Smooth muscle cell (in vitro differentiated cells): ENCODE results near the gene CACNA1D. TPM values are rescaled to one million over a fixed set of nuclear protein-coding genes. Genes with fewer than 3 reads are reported as not detected.

ENCODE experiments used
- DNase-seq: peaks from one replicate; lab custom pipeline; 2025; ENCODE audit not compliant: unreplicated experiment; lab: John Stamatoyannopoulos, UW
- H2AFZ ChIP-seq: fragments of 200-600 bp; sonication (generic); 2 replicates; pipeline ENCODE4 v1.6.0; 2016; ENCODE audit warnings: antibody characterized with exemption, low read depth, mild to moderate bottlenecking
- H3F3A ChIP-seq: fragments of 200-600 bp; sonication (generic); 2 replicates; pipeline ENCODE4 v1.6.0; 2017; ENCODE audit warnings: antibody characterized with exemption, low read depth
- H3K27ac ChIP-seq: fragments of 200-600 bp; sonication (generic); 2 replicates; pipeline ENCODE4 v1.5.1; 2016; ENCODE audit warnings: low read depth, mild to moderate bottlenecking
- H3K27me3 ChIP-seq: fragments of 200-600 bp; sonication (generic); 2 replicates; pipeline ENCODE4 v1.6.1; 2016; ENCODE audit warnings: low read depth, mild to moderate bottlenecking
- H3K36me3 ChIP-seq: fragments of 200-600 bp; sonication (generic); 2 replicates; pipeline ENCODE4 v1.5.1; 2016; ENCODE audit warnings: low read depth
- H3K4me1 ChIP-seq: fragments of 200-600 bp; sonication (generic); 2 replicates; pipeline ENCODE4 v1.5.1; 2016; ENCODE audit warnings: low read depth
- H3K4me2 ChIP-seq: fragments of 200-600 bp; sonication (generic); 2 replicates; pipeline ENCODE4 v1.6.0; 2016; ENCODE audit warnings: mild to moderate bottlenecking
- H3K4me3 ChIP-seq: fragments of 200-600 bp; sonication (generic); 2 replicates; pipeline ENCODE4 v1.5.1; 2016; ENCODE audit warnings: mild to moderate bottlenecking
- H3K79me2 ChIP-seq: fragments of 200-600 bp; sonication (generic); 2 replicates; pipeline ENCODE4 v1.6.0; 2016; ENCODE audit warnings: low read depth, mild to moderate bottlenecking
- H3K9ac ChIP-seq: fragments of 200-600 bp; sonication (generic); 2 replicates; pipeline ENCODE4 v1.6.0; 2016; ENCODE audit warnings: low read depth
- H3K9me3 ChIP-seq: fragments of 200-600 bp; sonication (generic); replicated peaks from 2 replicates; pipeline ENCODE4 v1.5.1; 2016; ENCODE audit warnings: low read depth
- H4K20me1 ChIP-seq: fragments of 200-600 bp; sonication (generic); 2 replicates; pipeline ENCODE4 v1.6.0; 2016; ENCODE audit warnings: low read depth
- WGBS: methylation state at CpG from one replicate; pipeline ENCODE4 v1.1.7; 2016; ENCODE audit warnings: low lambda C conversion rate; 5-methylcytosine and 5-hydroxymethylcytosine counted together
- polyA plus RNA-seq: library from polyadenylated mRNA; unstranded; fragments of >200 nt; fragmentation: Nextera tagmentation; extraction: Ambion mirVana; gene quantifications from 2 replicates; pipeline ENCODE4 v1.2.1, GENCODE V29; 2016
- total RNA-seq: library from RNA; depleted of rRNA; stranded (reverse); fragments of >200 nt; gene quantifications from 2 replicates; pipeline ENCODE4 v1.2.3, GENCODE V29; 2014
- TF ChIP-seq, protein P1 (sequence below): fragments of 200-600 bp; sonication (generic); IDR thresholded peaks from 2 replicates; pipeline ENCODE4 v1.5.1; 2017; ENCODE audit warnings: borderline replicate concordance, mild to moderate bottlenecking, antibody characterized with exemption; ENCODE audit not compliant: insufficient read depth, poor library complexity, severe bottlenecking

The CACNA1D gene
- total and polyA plus RNA-seq, 2 experiments from 2014 or later = 0.63 to 1.4 TPM

DNA sequence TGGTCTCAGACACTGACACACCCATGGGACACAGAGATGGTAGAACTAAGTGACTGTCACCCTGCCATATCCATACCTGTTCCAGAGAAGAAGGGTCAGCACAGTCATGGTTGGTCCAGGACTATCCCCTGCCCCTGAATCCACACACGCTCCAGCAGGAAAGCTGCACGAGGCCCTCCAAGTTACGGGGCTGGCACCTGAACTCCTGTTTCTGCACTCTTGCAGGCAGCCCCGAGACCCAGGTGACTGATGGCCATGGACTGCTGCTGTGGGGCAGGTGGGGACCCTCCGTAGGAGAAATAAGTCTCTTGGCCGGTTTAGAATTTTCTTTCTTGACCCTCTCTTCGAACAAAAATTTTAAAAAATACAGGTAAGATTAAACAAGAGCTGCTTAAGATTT is 321.2 kb downstream of the CACNA1D start:
- H3K79me2 ChIP-seq = no peaks in the 10 kb centered on the region
- TF ChIP-seq, protein P1, sequence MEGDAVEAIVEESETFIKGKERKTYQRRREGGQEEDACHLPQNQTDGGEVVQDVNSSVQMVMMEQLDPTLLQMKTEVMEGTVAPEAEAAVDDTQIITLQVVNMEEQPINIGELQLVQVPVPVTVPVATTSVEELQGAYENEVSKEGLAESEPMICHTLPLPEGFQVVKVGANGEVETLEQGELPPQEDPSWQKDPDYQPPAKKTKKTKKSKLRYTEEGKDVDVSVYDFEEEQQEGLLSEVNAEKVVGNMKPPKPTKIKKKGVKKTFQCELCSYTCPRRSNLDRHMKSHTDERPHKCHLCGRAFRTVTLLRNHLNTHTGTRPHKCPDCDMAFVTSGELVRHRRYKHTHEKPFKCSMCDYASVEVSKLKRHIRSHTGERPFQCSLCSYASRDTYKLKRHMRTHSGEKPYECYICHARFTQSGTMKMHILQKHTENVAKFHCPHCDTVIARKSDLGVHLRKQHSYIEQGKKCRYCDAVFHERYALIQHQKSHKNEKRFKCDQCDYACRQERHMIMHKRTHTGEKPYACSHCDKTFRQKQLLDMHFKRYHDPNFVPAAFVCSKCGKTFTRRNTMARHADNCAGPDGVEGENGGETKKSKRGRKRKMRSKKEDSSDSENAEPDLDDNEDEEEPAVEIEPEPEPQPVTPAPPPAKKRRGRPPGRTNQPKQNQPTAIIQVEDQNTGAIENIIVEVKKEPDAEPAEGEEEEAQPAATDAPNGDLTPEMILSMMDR = no peak
- no peaks in the 10 kb centered on the region for H4K20me1 ChIP-seq
- no peak overlapping the region for H2AFZ ChIP-seq
- H3K27me3 ChIP-seq = no peaks in the 10 kb centered on the region
- no peak for DNase-seq
- no peak overlapping the region for H3K9ac ChIP-seq
- WGBS = 97% methylated on average over 7 of the region's 7 CpGs
- H3K4me3 ChIP-seq = no peak overlapping the region
- H3K4me2 ChIP-seq = no peak overlapping the region
- no peaks in the 10 kb centered on the region for H3F3A ChIP-seq
- H3K36me3 ChIP-seq = no peaks in the 10 kb centered on the region
- H3K27ac ChIP-seq = no peak overlapping the region
- H3K4me1 ChIP-seq = no peaks in the 10 kb centered on the region
- no peaks in the 10 kb centered on the region for H3K9me3 ChIP-seq

GRCh38 chr3:53816425-53816824 is 322.0 kb downstream of the CACNA1D start:
- TF ChIP-seq, protein P1 = no peak
- 82% methylated on average over 4 of the region's 4 CpGs for WGBS
- H3K36me3 ChIP-seq = no peaks in the 10 kb centered on the region

DNA sequence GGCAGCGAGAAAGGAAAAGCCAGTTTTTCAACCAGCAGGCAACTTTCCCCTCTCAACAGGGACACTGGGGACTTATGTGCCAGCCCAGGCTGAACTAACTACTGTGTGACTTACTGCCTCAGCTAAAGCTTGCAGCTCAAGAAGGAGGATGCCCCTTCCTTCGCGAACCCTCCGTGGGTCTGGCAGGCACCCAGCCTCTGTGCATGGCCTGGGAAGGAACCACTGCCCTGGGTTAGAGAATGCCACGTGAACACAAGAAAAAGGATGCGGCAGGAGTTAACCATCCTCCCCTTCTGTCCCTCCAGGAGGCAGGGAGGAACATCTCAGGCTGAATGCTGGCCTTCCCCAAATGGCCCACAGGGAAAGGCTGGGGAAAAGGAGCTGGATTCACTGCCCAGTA is 322.8 kb downstream of the CACNA1D start:
- Histone ChIP-seq H3K4me2 (no peak overlapping the region), H3K36me3 (no peaks in the 10 kb centered on the region)
- no peak for DNase-seq

More at GRCh38 chr3:53816425-53816824, 322.0 kb downstream of the CACNA1D start:
- Histone ChIP-seq H3K4me1 (no peaks in the 10 kb centered on the region), H3K4me2 (no peak overlapping the region), H4K20me1 (no peaks in the 10 kb centered on the region), H3K9ac (no peak overlapping the region), H3K79me2 (no peaks in the 10 kb centered on the region), H3K4me3 (no peak overlapping the region), H3K27ac (no peak overlapping the region), H2AFZ (no peak overlapping the region), H3K9me3 (no peaks in the 10 kb centered on the region), H3K27me3 (no peaks in the 10 kb centered on the region), H3F3A (no peaks in the 10 kb centered on the region)
- no peak for DNase-seq

GRCh38 chr3:53817809-53818208 is 323.4 kb downstream of the CACNA1D start:
- H3K4me3 ChIP-seq = no peak overlapping the region
- no peaks in the 10 kb centered on the region for H3K4me1 ChIP-seq
- H4K20me1 ChIP-seq = no peaks in the 10 kb centered on the region
- TF ChIP-seq, protein P1 = no peak
- H3K27ac ChIP-seq = no peak overlapping the region
- 95% methylated on average over 17 of the region's 17 CpGs for WGBS
- no peaks in the 10 kb centered on the region for H3K9me3 ChIP-seq
- no peaks in the 10 kb centered on the region for H3F3A ChIP-seq
- no peaks in the 10 kb centered on the region for H3K79me2 ChIP-seq
- H3K36me3 ChIP-seq = no peaks in the 10 kb centered on the region
- no peak for DNase-seq
- no peaks in the 10 kb centered on the region for H3K27me3 ChIP-seq
- H2AFZ ChIP-seq = no peak overlapping the region
- H3K4me2 ChIP-seq = no peak overlapping the region
- no peak overlapping the region for H3K9ac ChIP-seq

More for the DNA sequence above, 322.8 kb downstream of the CACNA1D start:
- H3K4me3 ChIP-seq = no peak overlapping the region
- H3K9me3 ChIP-seq = no peaks in the 10 kb centered on the region
- 96% methylated on average over 6 of the region's 6 CpGs for WGBS
- no peaks in the 10 kb centered on the region for H3K27me3 ChIP-seq
- TF ChIP-seq, protein P1 = no peak
- no peak overlapping the region for H3K9ac ChIP-seq
- no peaks in the 10 kb centered on the region for H3F3A ChIP-seq
- H2AFZ ChIP-seq = no peak overlapping the region
- H3K27ac ChIP-seq = no peak overlapping the region
- no peaks in the 10 kb centered on the region for H3K79me2 ChIP-seq
- H3K4me1 ChIP-seq = no peaks in the 10 kb centered on the region
- no peaks in the 10 kb centered on the region for H4K20me1 ChIP-seq
